A549 (cell line): ENCODE data around the gene ENO3.

Experiments
- BHLHE40 ChIP-seq: IDR thresholded peaks from 2 replicates; pipeline ENCODE4 v1.6.1; 2012; ENCODE audit warnings: low read depth, low read length, inconsistent platforms
- CTCF ChIP-seq: fragments of >200 bp; sonication (Bioruptor Twin); formaldehyde crosslinking; IDR thresholded peaks from 3 replicates; pipeline ENCODE4 v1.5.1; 2016
- EP300 ChIP-seq, 2 experiments: fragments of >200 bp; sonication (Bioruptor Twin); formaldehyde crosslinking; IDR thresholded peaks; 2 replicates in 1 of 2; 3 replicates in 1 of 2; pipeline ENCODE4 v1.6.1; 2016 to 2017
- POLR2AphosphoS2 ChIP-seq: conservative IDR thresholded peaks from 2 replicates; pipeline ENCODE4 v1.6.1; 2012; ENCODE audit warnings: low read length, improper control_type of control experiment, inconsistent platforms

GRCh38 chr17:4997302-4998026 is 46.5 kb downstream of the ENO3 start, which contains the start of the genes INCA1 and KIF1C:
- no peak for TF ChIP-seq CTCF
- TF ChIP-seq BHLHE40, result no peak
- TF ChIP-seq POLR2AphosphoS2, result no peak
- no peak for TF ChIP-seq EP300 (IDR thresholded peaks at IDR 0.05)
